Prostate gland (tissue), 2 donors: ENCODE measurements around the gene LY86. TPM values are rescaled to one million over a fixed set of nuclear protein-coding genes. Genes with fewer than 3 reads are reported as not detected.

Experiments used
- DNase-seq: peaks from one replicate; pipeline ENCODE4 v3.0.0-alpha.2; 2019; ENCODE audit warnings: low spot score
- H3K27ac ChIP-seq, 2 donors: fragments of 200-600 bp; sonication (generic); 2 replicates each; pipeline ENCODE4 v1.5.1; 2017 to 2019
- H3K27me3 ChIP-seq: fragments of 200-600 bp; sonication (generic); replicated peaks from 2 replicates; pipeline ENCODE4 v1.5.1; 2019; ENCODE audit not compliant: insufficient read depth
- H3K36me3 ChIP-seq, 2 donors: fragments of 200-600 bp; sonication (generic); 1 replicate in 1 of 2; 2 replicates in 1 of 2; pipeline versions ENCODE4 v1.5.1 to v1.8.1; 2017 to 2019
- H3K4me1 ChIP-seq: fragments of 200-600 bp; sonication (generic); replicated peaks from 2 replicates; pipeline ENCODE4 v1.5.1; 2019
- H3K4me3 ChIP-seq, 2 donors: fragments of 200-600 bp; sonication (generic); 2 replicates each; pipeline ENCODE4 v1.5.1; 2017 to 2019
- H3K9me3 ChIP-seq: fragments of 200-600 bp; sonication (generic); 2 replicates; pipeline ENCODE4 v1.5.1; 2017
- CTCF ChIP-seq, 4 experiments: fragments of 200-600 bp in 2 of 4; fragments of 450-650 bp in 2 of 4; sonication (generic) in 2 of 4; IDR thresholded peaks; 1 replicate in 3 of 4; 2 replicates in 1 of 4; pipeline ENCODE4 v1.5.1; 2016 to 2019; ENCODE audit warnings: antibody characterized with exemption in 4 of 4, mild to moderate bottlenecking in 2 of 4, moderate library complexity in 2 of 4
- POLR2A ChIP-seq: fragments of 450-650 bp; IDR thresholded peaks from one replicate; pipeline ENCODE4 v1.6.1; 2016; ENCODE audit warnings: antibody characterized with exemption, mild to moderate bottlenecking
- POLR2AphosphoS5 ChIP-seq: sonication (generic); formaldehyde crosslinking; IDR thresholded peaks from one replicate; pipeline ENCODE4 v1.6.1; 2017; ENCODE audit warnings: antibody characterized with exemption
- WGBS: methylation state at CpG from one replicate; pipeline ENCODE4 v1.1.5; 2018; 5-methylcytosine and 5-hydroxymethylcytosine counted together
- intact Hi-C: fragments of 100-400 bp; cut with DNase I; formaldehyde crosslinking; loops from one replicate; pipeline ENCODE4 v1.14.2; 2022
- total RNA-seq, 2 donors: library from RNA; depleted of rRNA; stranded (reverse); fragments of >200 nt; gene quantifications; one replicate each; pipeline ENCODE4 v1.1.0, GENCODE V29; 2016

Gene LY86
- total RNA-seq, 2 donors from 2014 or later = 1.5 to 7.0 TPM

GRCh38 chr6:6595952-6596351, 7.4 kb downstream of the LY86 start:
- no peak overlapping the region for H3K4me3 ChIP-seq
- intact Hi-C loops = no loop called here
- H3K27ac ChIP-seq = no peak overlapping the region
- WGBS = 77% methylated on average over 3 of the region's 3 CpGs
- no peak for DNase-seq
- TF ChIP-seq POLR2A (no peak), CTCF (IDR thresholded peaks at IDR 0.05) (no peak), POLR2AphosphoS5 (no peak)
- H3K4me1 ChIP-seq = peaks cover 3% of the 10 kb centered on the region
- H3K36me3 ChIP-seq = no peaks in the 10 kb centered on the region
- no peaks in the 10 kb centered on the region for H3K27me3 ChIP-seq
- no peaks in the 10 kb centered on the region for H3K9me3 ChIP-seq

GRCh38 chr6:6596529-6597328, 8.2 kb downstream of the LY86 start:
- Histone ChIP-seq H3K4me1 (peaks cover 3% of the 10 kb centered on the region), H3K27me3 (no peaks in the 10 kb centered on the region), H3K27ac (no peak overlapping the region), H3K36me3 (no peaks in the 10 kb centered on the region), H3K9me3 (no peaks in the 10 kb centered on the region), H3K4me3 (no peak overlapping the region)
- TF ChIP-seq POLR2A (no peak), CTCF (IDR thresholded peaks at IDR 0.05) (no peak), POLR2AphosphoS5 (no peak)
- intact Hi-C loops = no loop called here
- no peak for DNase-seq
- WGBS = 79% methylated on average over 14 of the region's 14 CpGs

- no peaks in the 10 kb centered on the region for H3K36me3 ChIP-seq
- intact Hi-C loops = no loop called here
- TF ChIP-seq CTCF (IDR thresholded peaks at IDR 0.05) (no peak), POLR2AphosphoS5 (no peak)
Measured at GRCh38 chr6:6597682-6598081, 9.2 kb downstream of the LY86 start.

GRCh38 chr6:6599468-6599873, 11.0 kb downstream of the LY86 start:
- H3K27me3 ChIP-seq = no peaks in the 10 kb centered on the region
- H3K4me3 ChIP-seq = no peak overlapping the region
- no peak for TF ChIP-seq CTCF (IDR thresholded peaks at IDR 0.05)
- no peak for TF ChIP-seq POLR2A
- TF ChIP-seq POLR2AphosphoS5 = no peak
- H3K9me3 ChIP-seq = no peaks in the 10 kb centered on the region
- intact Hi-C loops = no loop called here
- no peaks in the 10 kb centered on the region for H3K36me3 ChIP-seq
- peaks cover 3% of the 10 kb centered on the region for H3K4me1 ChIP-seq
- WGBS = 25% methylated on average over 4 of the region's 4 CpGs
- DNase-seq = no peak
- H3K27ac ChIP-seq = no peak overlapping the region

More at GRCh38 chr6:6597682-6598081, 9.2 kb downstream of the LY86 start:
- DNase-seq = no peak
- H3K4me1 ChIP-seq = peaks cover 3% of the 10 kb centered on the region
- 52% methylated on average over 5 of the region's 5 CpGs for WGBS
- no peaks in the 10 kb centered on the region for H3K27me3 ChIP-seq
- H3K4me3 ChIP-seq = no peak overlapping the region
- no peak overlapping the region for H3K27ac ChIP-seq
- H3K9me3 ChIP-seq = no peaks in the 10 kb centered on the region

GRCh38 chr6:6600875-6601274, 12.4 kb downstream of the LY86 start:
- intact Hi-C loops = no loop called here
- no peak overlapping the region for H3K27ac ChIP-seq
- no peak overlapping the region for H3K4me3 ChIP-seq
- no peaks in the 10 kb centered on the region for H3K27me3 ChIP-seq
- no peak for DNase-seq
- H3K4me1 ChIP-seq = peaks cover 3% of the 10 kb centered on the region
- H3K9me3 ChIP-seq = no peaks in the 10 kb centered on the region
- no peaks in the 10 kb centered on the region for H3K36me3 ChIP-seq
- TF ChIP-seq POLR2A (no peak), POLR2AphosphoS5 (peak; percentile 13), CTCF (IDR thresholded peaks at IDR 0.05) (no peak)
- 42% methylated on average over 4 of the region's 4 CpGs for WGBS
